HFFc6 (cell line): ENCODE results near the gene JARID2. TPM values are rescaled to one million over a fixed set of nuclear protein-coding genes. Genes with fewer than 3 reads are reported as not detected.

Experiments used
- DNase-seq: peaks from one replicate; pipeline ENCODE4 v3.0.0-alpha.2; 2018
- H3K27ac Mint-ChIP-seq: 2 replicates; pipeline ENCODE4 v1.8.0; 2020; ENCODE audit warnings: mild to moderate bottlenecking, mixed read lengths
- H3K27me3 Mint-ChIP-seq: 2 replicates; pipeline ENCODE4 v1.8.0; 2021; ENCODE audit warnings: mild to moderate bottlenecking, moderate library complexity, mixed read lengths; ENCODE audit not compliant: insufficient read depth
- H3K36me3 Mint-ChIP-seq: 2 replicates; pipeline ENCODE4 v1.8.0; 2021; ENCODE audit warnings: low read depth, mixed read lengths
- H3K4me1 Mint-ChIP-seq: 2 replicates; pipeline ENCODE4 v1.8.0; 2020; ENCODE audit warnings: low read depth, mixed read lengths
- H3K4me3 Mint-ChIP-seq: 2 replicates; pipeline ENCODE4 v1.8.0; 2020; ENCODE audit warnings: mild to moderate bottlenecking, moderate library complexity, mixed read lengths
- H3K9me3 Mint-ChIP-seq: 2 replicates; pipeline ENCODE4 v1.8.0; 2020; ENCODE audit warnings: mild to moderate bottlenecking, mixed read lengths
- CTCF ChIP-seq: fragments of 200-600 bp; sonication (generic); IDR thresholded peaks from 2 replicates; pipeline ENCODE4 v1.5.0; 2021; ENCODE audit warnings: antibody characterized with exemption, mild to moderate bottlenecking
- total RNA-seq, 6 experiments: library from RNA; stranded (reverse); fragmentation: NEBNext Ultra II Directional; extraction: Animal tissue kit (Norgen Biotek cat#: 25700); gene quantifications; 2 replicates in 1 of 6; 3 replicates in 5 of 6; pipeline ENCODE4 v1.2.3, GENCODE V29; 2021

JARID2 gene
- total RNA-seq, 6 experiments from 2014 or later: 8.3 to 10.1 (median 9.5) TPM

- no peak for TF ChIP-seq CTCF
- no peaks in the 10 kb centered on the region; the same call in 1 of the 2 replicates for H3K27me3 Mint-ChIP-seq
- no peak overlapping the region for H3K4me3 Mint-ChIP-seq
- peaks cover 15% of the 10 kb centered on the region for H3K36me3 Mint-ChIP-seq
- no peaks in the 10 kb centered on the region for H3K9me3 Mint-ChIP-seq
- peaks cover 37% of the 10 kb centered on the region for H3K4me1 Mint-ChIP-seq
- DNase-seq: no peak
- no peak overlapping the region for H3K27ac Mint-ChIP-seq
Observed at GRCh38 chr6:15470746-15471145, 224.9 kb downstream of the JARID2 start.

DNA sequence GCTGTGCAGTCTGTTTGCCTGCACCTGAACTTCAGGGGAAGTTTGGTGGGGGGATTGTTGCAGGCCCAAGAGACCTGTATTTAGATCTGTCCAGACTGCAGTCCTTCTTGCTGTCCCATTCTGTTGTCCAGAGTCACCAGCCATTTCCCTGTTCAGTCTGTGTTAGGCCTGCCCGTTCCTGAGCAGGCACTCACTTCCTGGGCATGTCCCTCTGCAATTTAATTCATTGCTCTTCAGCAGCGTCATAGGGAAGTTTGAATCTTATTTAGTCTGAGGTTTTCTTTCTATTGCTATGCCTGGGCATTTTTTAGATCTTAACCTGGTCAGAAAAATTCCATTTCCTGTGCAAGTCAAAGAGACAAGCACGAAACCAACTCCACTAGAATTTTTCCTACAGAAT, 226.8 kb downstream of the JARID2 start:
- Mint-ChIP-seq H3K4me3 (no peak overlapping the region), H3K27ac (peak overlapping the region; percentile 94; the same call in 1 of the 2 replicates), H3K9me3 (no peaks in the 10 kb centered on the region), H3K27me3 (no peaks in the 10 kb centered on the region; the same call in 1 of the 2 replicates), H3K36me3 (peaks cover 15% of the 10 kb centered on the region), H3K4me1 (peaks cover 56% of the 10 kb centered on the region)
- DNase-seq: no peak
- no peak for TF ChIP-seq CTCF

- no peaks in the 10 kb centered on the region for H3K9me3 Mint-ChIP-seq
- no peak for TF ChIP-seq CTCF
Observed at GRCh38 chr6:15473174-15473573, 227.3 kb downstream of the JARID2 start.

DNA sequence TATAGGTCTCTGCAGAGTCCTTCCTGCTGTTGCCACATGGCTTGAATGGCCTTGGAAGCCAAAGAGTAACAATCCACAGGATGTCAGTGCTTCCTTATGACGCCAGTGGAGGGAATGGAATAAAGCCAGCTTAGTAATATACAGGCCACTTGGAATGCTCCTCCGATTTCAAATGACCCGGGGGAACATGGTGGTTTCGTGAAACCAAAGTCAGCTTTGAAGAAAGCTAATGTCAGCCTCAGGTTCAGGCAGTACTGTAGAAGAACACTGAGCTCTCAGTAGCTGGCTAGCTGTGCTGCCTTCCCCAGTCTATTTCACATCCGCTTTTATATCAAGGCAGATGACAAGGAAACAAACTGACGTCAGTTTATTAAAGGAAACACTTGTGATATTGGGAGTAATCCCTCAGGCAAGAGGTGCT, 227.9 kb downstream of the JARID2 start:
- Mint-ChIP-seq H3K27ac (peak overlapping the region; percentile 94), H3K27me3 (no peaks in the 10 kb centered on the region; the same call in 1 of the 2 replicates), H3K9me3 (no peaks in the 10 kb centered on the region), H3K4me1 (peaks cover 65% of the 10 kb centered on the region), H3K36me3 (peaks cover 8% of the 10 kb centered on the region), H3K4me3 (peak overlapping the region; percentile 80)
- peak; percentile 80 for DNase-seq
- no peak for TF ChIP-seq CTCF

More at GRCh38 chr6:15473174-15473573, 227.3 kb downstream of the JARID2 start:
- H3K27me3 Mint-ChIP-seq: no peaks in the 10 kb centered on the region; the same call in 1 of the 2 replicates
- H3K4me1 Mint-ChIP-seq: peaks cover 61% of the 10 kb centered on the region
- DNase-seq: no peak
- no peak overlapping the region; the same call in 1 of the 2 replicates for H3K4me3 Mint-ChIP-seq
- peaks cover 14% of the 10 kb centered on the region for H3K36me3 Mint-ChIP-seq
- peak overlapping the region; percentile 94 for H3K27ac Mint-ChIP-seq

DNA sequence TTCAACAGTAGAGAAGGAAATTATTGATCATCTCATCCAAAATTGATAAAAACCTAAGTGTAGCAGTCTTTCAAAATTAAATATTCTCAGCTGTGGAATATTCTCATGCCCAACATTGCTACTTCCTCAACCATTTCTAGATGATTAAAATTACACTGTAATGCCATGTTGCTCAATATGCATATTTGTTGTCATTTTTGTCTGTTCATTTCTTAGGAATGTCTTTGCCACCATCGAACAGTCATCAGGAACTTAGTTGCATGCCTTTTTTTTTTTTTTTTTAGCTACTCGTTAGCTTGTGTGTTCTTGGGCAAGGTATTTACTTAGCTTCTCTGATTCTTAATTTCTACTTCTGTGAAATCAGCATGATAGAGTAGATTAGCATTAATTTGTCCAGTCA, 228.3 kb downstream of the JARID2 start:
- peaks cover 9% of the 10 kb centered on the region for H3K36me3 Mint-ChIP-seq
- peaks cover 69% of the 10 kb centered on the region for H3K4me1 Mint-ChIP-seq
- TF ChIP-seq CTCF: no peak
- H3K9me3 Mint-ChIP-seq: no peaks in the 10 kb centered on the region
- no peaks in the 10 kb centered on the region; the same call in 1 of the 2 replicates for H3K27me3 Mint-ChIP-seq
- peak overlapping the region; percentile 94 for H3K27ac Mint-ChIP-seq
- DNase-seq: peak; percentile 78
- H3K4me3 Mint-ChIP-seq: peak overlapping the region; percentile 80
